GM18867 (cell line): Measurements from ENCODE around the gene RHOXF1.
"Not testable (repeated sequence)": the region's sequence is repeated elsewhere in the genome, so short reads cannot be mapped to it uniquely, and the experiment has no call there.

Experiments used
- ATAC-seq: cut with Tn5 transposase; IDR thresholded peaks from one replicate; pipeline ENCODE4 v1.9.1; 2021; ENCODE audit warnings: mild to moderate bottlenecking, moderate library complexity; ENCODE audit not compliant: unreplicated experiment

RHOXF1 gene

DNA sequence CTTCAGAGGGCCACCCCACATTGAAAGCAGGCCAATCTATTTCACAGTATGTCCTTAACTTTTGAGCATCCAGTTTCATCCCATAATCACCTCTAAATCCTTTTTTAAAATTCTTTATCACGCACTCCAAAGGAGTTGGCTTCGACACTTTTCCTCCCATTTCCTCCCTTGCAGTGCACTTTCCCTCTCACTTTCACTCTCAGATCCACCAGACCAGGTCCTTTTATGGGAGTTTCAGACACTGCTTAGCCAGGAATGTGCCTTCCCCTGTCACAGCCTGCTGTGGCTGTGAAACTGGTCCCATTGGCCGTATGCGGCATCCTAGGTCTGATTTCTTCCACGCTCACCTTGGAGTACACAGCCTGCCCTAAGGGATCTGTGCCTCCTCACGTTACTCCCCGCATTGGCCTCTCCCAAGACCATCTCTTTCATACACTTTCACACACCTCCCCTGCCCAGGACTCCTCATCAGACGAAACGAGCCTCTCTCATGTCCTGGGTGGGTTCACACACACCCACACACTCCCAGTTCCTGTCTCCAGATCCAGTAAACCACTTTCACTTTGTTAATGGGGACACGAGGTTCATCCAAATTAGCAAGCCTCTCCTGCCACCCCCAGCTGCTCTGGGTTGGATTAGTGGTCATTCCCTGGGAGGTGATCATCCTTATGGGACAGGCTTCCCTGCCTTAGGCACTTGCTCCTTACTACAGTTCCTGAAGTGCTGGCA lies 28.3 kb downstream of the RHOXF1 start:
- ATAC-seq, result no peak

DNA sequence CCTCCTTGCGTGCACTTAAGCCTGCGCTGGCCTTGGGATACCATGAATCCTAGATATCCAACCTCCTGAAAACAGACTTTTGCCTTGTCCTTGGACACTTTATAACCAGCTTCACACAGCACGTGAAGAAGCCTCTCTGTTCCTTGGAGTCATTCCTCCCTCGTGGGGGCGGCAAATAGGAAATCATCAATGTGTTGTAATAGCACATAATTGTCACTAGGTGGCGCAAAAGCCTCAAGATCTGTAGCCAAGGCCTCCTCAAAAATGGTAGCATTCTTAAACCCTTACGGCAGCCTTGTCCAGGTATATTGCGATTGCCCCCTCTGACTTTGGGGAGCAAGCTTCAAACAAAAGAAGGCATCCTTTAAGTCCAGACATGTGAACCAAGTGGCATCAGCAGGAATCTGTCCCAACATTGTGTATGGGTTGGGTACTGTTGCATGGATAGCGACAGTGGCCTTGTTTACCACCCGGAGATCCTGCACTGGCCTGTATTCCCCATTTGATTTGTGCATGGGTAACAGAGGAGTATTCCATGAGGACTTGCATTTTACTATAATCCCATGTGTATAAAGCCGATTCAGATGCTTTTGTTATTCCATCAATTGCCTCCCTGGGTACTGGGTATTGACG lies 30.0 kb downstream of the RHOXF1 start:
- not testable (repeated sequence) for ATAC-seq

DNA sequence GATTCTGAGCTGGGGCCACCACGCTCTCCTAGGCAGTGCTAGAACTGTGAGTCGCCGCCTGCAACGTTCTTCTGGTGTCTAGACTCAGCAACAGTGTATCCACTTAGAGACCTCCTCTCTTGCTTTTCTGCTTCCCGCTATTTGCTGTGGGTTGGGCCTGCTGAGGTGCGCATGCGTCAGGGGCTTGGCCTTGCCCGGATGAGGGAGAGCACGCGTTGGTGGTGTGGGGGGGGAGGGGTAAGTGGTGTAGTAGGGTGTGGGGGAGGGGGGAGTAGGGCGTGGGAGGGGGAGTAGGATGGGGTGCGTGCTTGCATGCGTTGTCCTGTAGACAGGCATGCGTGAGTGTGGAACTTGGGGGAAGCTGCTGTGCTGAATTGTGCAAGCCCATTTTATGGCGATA lies 38.1 kb downstream of the RHOXF1 start, which contains the start of gene RHOXF2B:
TSS of gene RHOXF2B (minus strand) at position 101 of the 400 bp plus-strand sequence. CDS start 138 bp downstream, outside the sequence.
- not testable (repeated sequence) for ATAC-seq

DNA sequence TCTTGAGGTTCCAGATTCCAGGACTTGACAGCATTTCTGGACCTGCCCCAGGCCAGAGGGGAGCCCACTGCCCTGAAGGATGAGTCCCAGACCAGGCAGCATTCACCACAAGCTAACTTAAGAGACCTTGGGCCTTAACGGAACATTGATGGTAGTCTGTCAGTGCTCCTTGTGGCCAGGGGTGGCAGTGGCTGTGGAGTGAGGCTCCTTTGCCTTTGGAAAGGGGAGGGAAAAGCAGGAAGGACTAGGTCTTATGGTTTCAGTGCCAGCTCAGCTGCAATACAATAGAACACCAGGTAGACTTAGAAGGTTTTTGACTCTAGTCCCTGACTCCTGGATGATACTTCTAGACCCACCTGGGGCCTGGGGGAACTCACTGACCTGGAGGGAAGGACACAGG lies 49.5 kb downstream of the RHOXF1 start:
- not testable (repeated sequence) for ATAC-seq
